Measurements from ENCODE around the gene SIAH1. TPM values are rescaled to one million over a fixed set of nuclear protein-coding genes. Genes with fewer than 3 reads are reported as not detected.

Gene SIAH1
- total RNA-seq: 24.8 TPM
- long read RNA-seq, transcript SIAH1-203 (2 exons, 2,147 nt): major isoform, 41 of 46 reads
- long read RNA-seq, partial matches to known transcripts: 0 of 46 reads
- long read RNA-seq, other reads (novel, unspliced or antisense): 2 of 46 reads

GRCh38 chr16:48385253-48386150 is at the start of gene SIAH1:
SIAH1 (minus strand) TSS chr16:48385413; CDS start chr16:48362428, 22,985 bp downstream.
- ATAC-seq (peak; percentile 95), DNase-seq (peak; percentile 92)
- Histone ChIP-seq H3K27me3 (no peaks in the 10 kb centered on the region), H3K4me1 (peaks cover 38% of the 10 kb centered on the region), H3K4me3 (peak within 1 kb of the TSS; percentile 88), H3K36me3 (no peaks in the 10 kb centered on the region), H3K27ac (peak within 1 kb of the TSS; percentile 98), H3K9me3 (no peaks in the 10 kb centered on the region)
- intact Hi-C loops (cut with DNase I): no loop called here
- TF ChIP-seq, protein P1, sequence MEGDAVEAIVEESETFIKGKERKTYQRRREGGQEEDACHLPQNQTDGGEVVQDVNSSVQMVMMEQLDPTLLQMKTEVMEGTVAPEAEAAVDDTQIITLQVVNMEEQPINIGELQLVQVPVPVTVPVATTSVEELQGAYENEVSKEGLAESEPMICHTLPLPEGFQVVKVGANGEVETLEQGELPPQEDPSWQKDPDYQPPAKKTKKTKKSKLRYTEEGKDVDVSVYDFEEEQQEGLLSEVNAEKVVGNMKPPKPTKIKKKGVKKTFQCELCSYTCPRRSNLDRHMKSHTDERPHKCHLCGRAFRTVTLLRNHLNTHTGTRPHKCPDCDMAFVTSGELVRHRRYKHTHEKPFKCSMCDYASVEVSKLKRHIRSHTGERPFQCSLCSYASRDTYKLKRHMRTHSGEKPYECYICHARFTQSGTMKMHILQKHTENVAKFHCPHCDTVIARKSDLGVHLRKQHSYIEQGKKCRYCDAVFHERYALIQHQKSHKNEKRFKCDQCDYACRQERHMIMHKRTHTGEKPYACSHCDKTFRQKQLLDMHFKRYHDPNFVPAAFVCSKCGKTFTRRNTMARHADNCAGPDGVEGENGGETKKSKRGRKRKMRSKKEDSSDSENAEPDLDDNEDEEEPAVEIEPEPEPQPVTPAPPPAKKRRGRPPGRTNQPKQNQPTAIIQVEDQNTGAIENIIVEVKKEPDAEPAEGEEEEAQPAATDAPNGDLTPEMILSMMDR (IDR thresholded peaks at IDR 0.05): no peak

GRCh38 chr16:48434653-48435317 is 49.6 kb upstream of the SIAH1 start:
- Histone ChIP-seq H3K36me3 (no peaks in the 10 kb centered on the region), H3K9me3 (no peaks in the 10 kb centered on the region), H3K27ac (no peak overlapping the region), H3K4me3 (no peak overlapping the region), H3K27me3 (no peaks in the 10 kb centered on the region), H3K4me1 (no peaks in the 10 kb centered on the region)
- intact Hi-C loops (cut with DNase I): no loop called here
- ATAC-seq (peak; percentile 74), DNase-seq (no peak)
- TF ChIP-seq, protein P1 (IDR thresholded peaks at IDR 0.05): no peak

DNA sequence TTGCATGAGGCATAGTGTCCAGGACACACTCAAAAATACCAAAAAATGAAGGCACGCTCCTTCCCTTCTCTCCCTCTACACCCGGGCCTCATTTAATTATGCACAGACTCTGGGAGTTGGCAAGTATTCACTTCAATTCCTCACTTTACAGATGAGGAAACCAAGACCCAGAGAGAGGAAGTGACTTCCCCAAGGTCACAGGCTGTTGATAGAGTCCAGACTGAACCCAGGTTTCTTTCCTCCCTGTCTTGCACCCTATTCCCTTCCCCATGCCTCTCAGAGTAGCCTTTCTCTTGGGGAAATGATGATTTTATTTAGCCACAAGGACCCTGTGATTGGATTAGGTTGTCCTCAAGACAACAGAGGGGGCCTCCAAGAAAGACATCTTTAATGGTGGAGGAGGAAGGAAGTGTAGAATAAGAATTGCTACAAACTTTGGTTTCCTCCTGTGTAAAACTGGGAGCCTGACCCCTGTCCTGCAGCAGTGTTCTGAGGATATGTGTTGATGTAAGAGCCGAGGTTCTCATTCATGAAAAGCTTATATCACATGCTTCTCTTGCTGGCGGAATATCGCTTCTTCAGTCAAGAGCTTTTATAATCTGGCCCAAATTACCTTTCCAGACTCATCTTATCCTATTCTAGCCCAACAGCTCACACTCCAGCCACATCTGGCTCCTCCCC is 48.8 kb upstream of the SIAH1 start:
- Histone ChIP-seq H3K36me3 (no peaks in the 10 kb centered on the region), H3K4me1 (no peaks in the 10 kb centered on the region), H3K4me3 (no peak overlapping the region), H3K27ac (no peak overlapping the region), H3K9me3 (no peaks in the 10 kb centered on the region), H3K27me3 (no peaks in the 10 kb centered on the region)
- intact Hi-C loops (cut with DNase I): no loop called here
- DNase-seq (no peak), ATAC-seq (peak; percentile 72)
- TF ChIP-seq, protein P1 (IDR thresholded peaks at IDR 0.05): no peak

GRCh38 chr16:48433116-48433849 is 48.1 kb upstream of the SIAH1 start:
- no peaks in the 10 kb centered on the region for H3K9me3 ChIP-seq
- DNase-seq: no peak
- TF ChIP-seq, protein P1 (IDR thresholded peaks at IDR 0.05): no peak
- no peaks in the 10 kb centered on the region for H3K4me1 ChIP-seq
- H3K4me3 ChIP-seq: no peak overlapping the region
- ATAC-seq: no peak
- intact Hi-C loops (cut with DNase I): no loop called here
- H3K27me3 ChIP-seq: no peaks in the 10 kb centered on the region
- H3K27ac ChIP-seq: no peak overlapping the region
- no peaks in the 10 kb centered on the region for H3K36me3 ChIP-seq

- ATAC-seq: peak; percentile 70
- TF ChIP-seq, protein P1 (IDR thresholded peaks at IDR 0.05): no peak
- Histone ChIP-seq H3K36me3 (no peaks in the 10 kb centered on the region), H3K9me3 (no peaks in the 10 kb centered on the region), H3K27me3 (no peaks in the 10 kb centered on the region), H3K4me1 (no peaks in the 10 kb centered on the region), H3K4me3 (no peak overlapping the region), H3K27ac (no peak overlapping the region)
- intact Hi-C loops (cut with DNase I): no loop called here
- no peak for DNase-seq
Measured at GRCh38 chr16:48432136-48432535, 46.9 kb upstream of the SIAH1 start.

All from upper lobe of right lung (tissue), 1 donor.